Head of caudate nucleus (tissue), 42 donors: Measurements from ENCODE around the gene GPR158.

Experiments used
- DNase-seq, 42 donors: peaks; one replicate each; pipeline versions ENCODE4 v3.0.0 to v3.0.0-alpha.2; 2020 to 2021; ENCODE audit warnings: mixed read lengths in 7 of 42
- intact Hi-C: fragments of 100-400 bp; cut with DNase I; formaldehyde crosslinking; loops from one replicate; pipeline ENCODE4 v1.15.0; 2022

GPR158 gene

DNA sequence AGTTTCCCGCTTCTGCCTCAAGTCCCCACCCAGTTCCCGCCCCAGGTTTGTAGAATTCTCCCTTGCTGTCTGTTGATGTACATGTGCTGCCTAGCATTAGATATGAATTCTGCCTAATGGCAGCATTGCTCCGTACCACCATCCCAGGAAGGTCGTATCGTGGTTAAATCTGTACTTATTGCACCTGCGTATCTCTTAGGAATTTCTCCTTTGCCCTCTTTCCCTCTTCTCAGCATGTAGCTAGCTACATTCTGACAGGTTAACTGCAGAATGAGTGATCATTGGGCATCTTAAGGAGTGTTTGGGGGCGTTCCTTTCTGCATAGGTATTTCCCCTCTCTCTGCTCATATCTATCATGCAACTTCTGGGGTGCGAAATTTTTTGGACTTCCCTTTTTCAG is 293.1 kb downstream of the GPR158 start:
- intact Hi-C loops, result no loop called here
- DNase-seq, result no peak

DNA sequence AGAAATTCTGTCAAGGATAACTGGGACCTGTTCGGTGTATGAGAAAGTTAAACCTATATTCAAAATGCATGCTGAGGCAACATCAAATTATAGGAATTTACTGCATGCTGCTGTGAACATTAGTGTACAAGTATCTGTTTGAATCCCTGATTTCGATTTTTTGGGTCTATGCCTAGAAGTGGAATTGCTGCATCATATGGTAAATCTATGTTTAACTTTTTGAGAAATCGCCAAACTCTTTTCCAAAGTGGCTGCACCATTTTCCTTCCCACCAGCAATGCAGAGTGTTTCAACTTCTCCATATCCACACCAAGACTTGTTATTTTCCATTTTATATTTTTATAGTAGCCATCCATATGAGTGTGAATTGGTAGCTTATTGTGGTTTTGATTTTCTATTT is 306.7 kb downstream of the GPR158 start:
- intact Hi-C loops, result no loop called here
- no peak for DNase-seq

DNA sequence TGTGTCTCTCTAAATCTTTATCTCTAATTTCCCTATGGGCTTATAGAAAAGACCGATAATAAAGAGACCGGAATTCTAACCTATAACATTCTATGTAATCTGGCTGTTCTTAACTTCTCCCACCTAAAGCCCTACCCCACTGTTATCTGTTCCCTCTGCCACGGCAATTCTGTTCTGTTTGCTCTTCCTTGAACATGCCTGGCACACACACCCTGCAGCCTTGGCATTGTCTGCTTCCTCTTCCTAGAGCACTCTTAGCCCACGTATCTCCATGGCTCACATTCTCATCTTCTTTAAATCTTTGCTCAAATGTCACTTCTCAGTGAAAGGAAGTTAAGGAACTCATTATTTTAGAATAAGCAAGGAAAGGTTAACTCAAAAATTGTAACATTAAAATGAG is 309.2 kb downstream of the GPR158 start:
- intact Hi-C loops, result no loop called here
- peak in 15 of 42 donors; percentile 9 to 61 (median 38) for DNase-seq

DNA sequence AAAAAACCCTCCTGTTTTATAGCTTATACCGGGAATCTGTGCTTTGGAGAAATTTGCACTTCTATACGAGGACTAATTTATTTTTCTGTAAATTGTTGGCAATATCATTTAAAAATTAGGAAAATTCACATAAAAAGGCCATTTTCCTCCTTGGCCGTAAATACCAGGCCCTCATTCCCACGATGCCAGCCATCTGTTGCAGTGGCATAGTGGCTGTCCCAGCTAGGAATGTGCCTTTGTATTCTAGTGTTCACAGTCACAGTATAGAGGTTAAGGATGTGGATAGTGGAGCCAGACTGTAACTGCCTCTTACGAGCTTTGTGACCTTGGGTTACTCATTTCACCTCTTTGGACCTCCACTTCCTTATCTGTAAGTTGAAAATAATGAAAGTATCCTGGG is 312.5 kb downstream of the GPR158 start:
- intact Hi-C loops, result no loop called here
- no peak for DNase-seq

- intact Hi-C loops, result no loop called here
- DNase-seq, result peak in 2 of 42 donors; percentile 38 to 51
Observed at GRCh38 chr10:25492040-25492439, 317.2 kb downstream of the GPR158 start.

GRCh38 chr10:25492680-25493079 is 317.9 kb downstream of the GPR158 start:
- intact Hi-C loops, result no loop called here
- DNase-seq, result no peak

- intact Hi-C loops, result no loop called here
- DNase-seq, result peak in 12 of 42 donors; percentile 6 to 65 (median 35)
Observed at GRCh38 chr10:25493122-25493893, 318.5 kb downstream of the GPR158 start.

- intact Hi-C loops, result no loop called here
- no peak for DNase-seq
Observed at GRCh38 chr10:25497246-25497645, 322.4 kb downstream of the GPR158 start.

DNA sequence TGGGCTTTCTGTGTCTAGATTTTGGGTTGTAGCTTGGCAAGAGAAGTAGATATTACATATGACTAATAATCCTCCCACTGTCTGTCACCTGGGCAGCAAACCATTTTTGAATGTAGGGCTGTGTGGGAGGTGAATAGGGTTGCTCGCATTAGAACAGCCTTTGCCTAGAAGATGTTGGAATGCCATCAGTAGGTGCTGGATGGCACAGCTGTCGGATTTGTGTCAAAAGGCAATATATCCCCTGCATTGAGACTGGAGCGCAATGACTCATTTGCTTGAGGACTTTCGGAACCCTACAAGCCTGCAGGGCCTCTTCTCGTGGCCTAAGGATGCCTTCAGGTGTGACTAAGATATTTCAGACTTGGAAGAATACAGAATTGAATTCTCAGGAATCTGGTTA is 323.8 kb downstream of the GPR158 start:
- DNase-seq, result peak in 35 of 42 donors; percentile 7 to 75 (median 42)
- intact Hi-C loops, result no loop called here

- intact Hi-C loops, result no loop called here
- DNase-seq, result peak in 1 of 42 donors; percentile 13
Observed at GRCh38 chr10:25501912-25502311, 327.1 kb downstream of the GPR158 start.

- no peak for DNase-seq
- intact Hi-C loops, result no loop called here
Observed at GRCh38 chr10:25502453-25502852, 327.7 kb downstream of the GPR158 start.

DNA sequence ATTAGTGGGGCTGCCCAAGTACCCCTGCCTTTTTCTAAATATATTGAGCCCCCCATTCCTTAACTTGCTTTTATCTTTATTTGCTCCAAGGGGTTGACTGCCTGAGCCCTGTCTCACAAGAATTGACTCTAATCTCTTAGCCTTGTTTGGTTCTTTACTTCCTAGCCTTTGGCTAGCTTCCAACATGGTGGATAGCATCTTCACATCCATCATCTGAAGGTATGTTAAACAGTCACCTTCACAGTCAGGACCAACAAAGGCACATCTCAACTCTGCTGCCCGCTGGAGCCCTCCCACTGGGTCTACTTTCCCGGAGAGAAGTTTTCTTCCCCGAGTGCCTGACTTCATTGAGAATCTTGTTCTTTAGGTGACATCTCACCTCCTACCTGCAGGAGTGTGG is 329.5 kb downstream of the GPR158 start:
- intact Hi-C loops, result no loop called here
- no peak for DNase-seq

DNA sequence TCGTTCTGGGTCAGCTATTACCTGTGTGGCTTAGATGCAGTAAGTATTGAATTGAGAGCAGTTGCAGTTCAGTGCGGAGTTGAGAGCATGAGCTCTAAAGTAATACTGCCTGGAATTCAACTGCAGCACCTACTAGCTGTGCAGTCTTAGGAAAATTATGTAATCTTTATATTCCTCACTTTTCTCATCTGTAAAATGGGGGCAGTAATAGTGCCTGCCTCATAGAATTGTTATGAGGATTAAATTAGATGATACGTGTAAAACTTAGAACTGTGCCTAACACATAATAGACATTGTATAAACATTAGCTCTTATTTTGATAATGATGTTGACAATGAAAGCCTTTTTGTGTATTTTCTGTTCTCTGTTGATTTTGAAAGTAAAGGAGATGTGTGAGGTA is 330.0 kb downstream of the GPR158 start:
- intact Hi-C loops, result no loop called here

GRCh38 chr10:25505466-25505865 is 330.7 kb downstream of the GPR158 start:
- DNase-seq, result no peak
- intact Hi-C loops, result no loop called here

More for the DNA sequence above, 330.0 kb downstream of the GPR158 start:
- no peak for DNase-seq

GRCh38 chr10:25506821-25507335 is 332.1 kb downstream of the GPR158 start:
- intact Hi-C loops, result no loop called here
- no peak for DNase-seq

DNA sequence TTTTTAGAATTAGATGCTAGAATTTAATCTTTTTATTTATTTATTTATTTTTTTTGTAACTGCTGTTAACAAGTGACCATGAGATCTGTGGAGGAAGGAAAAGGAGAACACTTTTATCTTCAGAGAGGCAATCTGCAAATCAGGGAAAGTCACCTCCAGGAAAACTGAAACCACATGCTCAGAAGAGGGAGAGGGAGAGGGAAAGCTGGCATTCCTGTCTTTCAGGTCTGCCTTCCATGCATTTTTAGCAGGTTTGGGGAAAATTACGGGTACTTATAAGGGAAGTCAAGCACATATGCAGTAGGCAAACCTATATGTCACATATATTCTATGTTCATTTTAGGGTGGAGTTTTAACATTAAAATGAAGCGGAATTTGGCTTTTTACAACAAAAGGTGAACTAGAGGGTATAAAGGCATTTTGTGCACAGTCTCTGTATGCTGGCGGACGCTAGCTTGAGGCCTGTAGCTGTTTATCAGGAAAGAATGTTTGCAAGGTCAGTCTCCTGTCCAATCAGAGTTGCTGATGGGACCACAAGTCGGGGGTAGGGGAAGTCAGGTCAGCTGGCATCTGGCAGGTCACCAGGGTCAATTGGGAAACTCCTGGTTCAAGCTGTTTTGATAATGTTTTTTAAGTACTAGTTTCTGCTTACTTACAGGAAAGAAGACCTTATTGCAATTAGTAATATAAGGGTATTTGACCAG is 333.5 kb downstream of the GPR158 start:
- DNase-seq, result no peak
- intact Hi-C loops, result no loop called here

GRCh38 chr10:25509151-25509550 is 334.4 kb downstream of the GPR158 start:
- no peak for DNase-seq
- intact Hi-C loops, result no loop called here

GRCh38 chr10:25522294-25522693 is 347.5 kb downstream of the GPR158 start:
- no peak for DNase-seq
- intact Hi-C loops, result no loop called here

- intact Hi-C loops, result no loop called here
- DNase-seq, result no peak
Observed at GRCh38 chr10:25522946-25523608, 348.3 kb downstream of the GPR158 start.

GRCh38 chr10:25530306-25530705 is 355.5 kb downstream of the GPR158 start:
- intact Hi-C loops, result no loop called here
- DNase-seq, result no peak
